ENCODE measurements around the gene CHTF18. TPM values are rescaled to one million over a fixed set of nuclear protein-coding genes. Genes with fewer than 3 reads are reported as not detected.
"Not testable (repeated sequence)": the region's sequence is repeated elsewhere in the genome, so short reads cannot be mapped to it uniquely, and the experiment has no call there.

Gene CHTF18
- total RNA-seq, 1 donor from 2014 or later = 142 TPM

DNA sequence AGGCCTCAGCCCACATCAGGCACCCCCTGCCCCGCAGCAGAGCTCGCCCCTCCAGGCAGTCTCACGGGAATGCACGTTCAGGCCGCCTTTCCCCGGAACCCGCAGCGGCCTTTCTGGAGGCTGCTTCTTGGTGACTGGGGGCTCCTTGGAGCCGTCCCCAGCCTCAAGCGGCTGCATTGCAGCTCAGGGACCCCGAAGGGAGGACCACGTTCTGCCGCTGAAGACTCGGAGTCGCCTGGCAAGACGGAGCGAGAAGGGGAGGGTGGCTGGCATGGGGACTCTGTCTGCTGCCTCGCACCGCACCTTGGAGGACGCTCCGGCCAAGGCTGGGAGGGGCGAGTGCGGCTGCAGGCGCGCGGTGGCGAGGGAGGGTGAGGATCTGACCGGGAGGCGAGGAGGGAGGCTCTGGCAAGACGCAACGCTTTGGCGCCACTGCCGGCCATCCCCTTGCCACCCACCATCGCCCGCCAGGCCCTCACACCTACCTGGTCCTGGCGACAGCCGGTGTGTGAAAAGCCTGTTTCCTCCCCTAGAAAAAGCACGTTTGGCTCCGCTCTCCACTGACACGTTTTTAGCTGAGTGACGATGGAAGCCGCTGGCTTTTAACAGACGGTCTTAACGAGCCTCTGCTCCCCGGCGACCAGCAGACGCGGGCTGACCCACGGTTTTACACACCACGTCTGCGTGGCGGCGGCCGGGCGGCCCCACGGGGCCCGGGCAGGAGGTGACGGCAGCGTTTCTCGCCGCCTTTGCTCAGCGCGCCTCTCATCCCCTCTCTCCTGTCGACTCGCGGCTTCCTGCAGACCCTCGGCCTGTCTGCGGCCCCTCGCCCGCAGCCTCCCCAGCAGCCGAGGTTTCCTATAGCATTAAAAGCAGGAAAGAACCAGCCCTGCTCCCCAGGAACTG lies 28.8 kb downstream of the CHTF18 start:
- intact Hi-C loops (cut with micrococcal nuclease) = no loop called here
- Mint-ChIP-seq H3K36me3 (ENCODE audit: low read depth) (no peaks in the 10 kb centered on the region), H3K27ac (no peak overlapping the region), H3K9me3 (no peaks in the 10 kb centered on the region), H3K4me1 (ENCODE audit: low read depth) (no peaks in the 10 kb centered on the region), H3K4me3 (no peak overlapping the region), H3K27me3 (ENCODE audit: insufficient read depth) (peaks cover 15% of the 10 kb centered on the region)
- DNase-seq (ENCODE audit: low spot score) = no peak

DNA sequence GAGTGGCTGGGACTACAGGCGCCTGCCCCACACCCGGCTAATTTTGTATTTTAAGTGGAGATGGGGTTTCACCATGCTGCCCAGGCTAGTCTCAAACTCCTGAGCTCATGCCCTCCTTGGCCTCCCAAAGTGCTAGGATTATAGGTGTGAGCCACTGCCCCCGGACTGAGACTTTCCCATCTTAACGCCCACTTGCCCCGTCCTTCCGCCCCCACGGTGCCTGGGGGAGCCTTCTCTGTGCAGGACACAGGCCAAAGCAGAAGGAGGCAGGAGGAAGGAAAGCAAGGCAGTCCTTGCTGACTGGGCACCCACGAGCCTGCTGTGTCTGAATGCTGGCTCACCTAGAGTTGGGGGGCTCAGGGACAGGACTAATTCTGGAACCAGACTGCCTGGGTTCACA lies 29.7 kb downstream of the CHTF18 start:
- no peaks in the 10 kb centered on the region for H3K4me1 Mint-ChIP-seq (ENCODE audit: low read depth)
- no peak overlapping the region for H3K27ac Mint-ChIP-seq
- H3K9me3 Mint-ChIP-seq = no peaks in the 10 kb centered on the region
- peaks cover 8% of the 10 kb centered on the region for H3K27me3 Mint-ChIP-seq (ENCODE audit: insufficient read depth)
- no peak for DNase-seq (ENCODE audit: low spot score)
- H3K4me3 Mint-ChIP-seq = no peak overlapping the region
- no peaks in the 10 kb centered on the region for H3K36me3 Mint-ChIP-seq (ENCODE audit: low read depth)
- intact Hi-C loops (cut with micrococcal nuclease) = no loop called here

DNA sequence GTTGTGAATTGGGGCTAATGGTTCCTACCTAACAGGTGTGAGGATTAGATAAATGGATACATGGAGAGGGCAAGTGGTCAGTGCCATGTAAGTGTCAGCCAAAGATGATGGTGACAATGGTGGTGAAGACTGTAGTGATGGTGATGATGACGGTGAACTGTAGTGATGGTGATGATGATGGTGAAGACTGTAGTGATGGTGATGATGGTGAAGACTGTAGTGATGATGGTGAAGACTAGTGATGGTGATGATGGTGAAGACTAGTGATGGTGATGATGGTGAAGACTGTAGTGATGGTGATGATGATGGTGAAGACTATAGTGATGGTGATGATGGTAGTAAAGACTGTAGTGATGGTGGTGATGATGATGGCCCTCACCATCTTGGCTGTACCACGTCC lies 30.2 kb downstream of the CHTF18 start:
- H3K27me3 Mint-ChIP-seq (ENCODE audit: insufficient read depth) = peaks cover 8% of the 10 kb centered on the region
- H3K4me3 Mint-ChIP-seq = no peak overlapping the region
- no peaks in the 10 kb centered on the region for H3K36me3 Mint-ChIP-seq (ENCODE audit: low read depth)
- DNase-seq (ENCODE audit: low spot score) = no peak
- H3K27ac Mint-ChIP-seq = no peak overlapping the region
- H3K9me3 Mint-ChIP-seq = no peaks in the 10 kb centered on the region
- intact Hi-C loops (cut with micrococcal nuclease) = no loop called here
- H3K4me1 Mint-ChIP-seq (ENCODE audit: low read depth) = no peaks in the 10 kb centered on the region

DNA sequence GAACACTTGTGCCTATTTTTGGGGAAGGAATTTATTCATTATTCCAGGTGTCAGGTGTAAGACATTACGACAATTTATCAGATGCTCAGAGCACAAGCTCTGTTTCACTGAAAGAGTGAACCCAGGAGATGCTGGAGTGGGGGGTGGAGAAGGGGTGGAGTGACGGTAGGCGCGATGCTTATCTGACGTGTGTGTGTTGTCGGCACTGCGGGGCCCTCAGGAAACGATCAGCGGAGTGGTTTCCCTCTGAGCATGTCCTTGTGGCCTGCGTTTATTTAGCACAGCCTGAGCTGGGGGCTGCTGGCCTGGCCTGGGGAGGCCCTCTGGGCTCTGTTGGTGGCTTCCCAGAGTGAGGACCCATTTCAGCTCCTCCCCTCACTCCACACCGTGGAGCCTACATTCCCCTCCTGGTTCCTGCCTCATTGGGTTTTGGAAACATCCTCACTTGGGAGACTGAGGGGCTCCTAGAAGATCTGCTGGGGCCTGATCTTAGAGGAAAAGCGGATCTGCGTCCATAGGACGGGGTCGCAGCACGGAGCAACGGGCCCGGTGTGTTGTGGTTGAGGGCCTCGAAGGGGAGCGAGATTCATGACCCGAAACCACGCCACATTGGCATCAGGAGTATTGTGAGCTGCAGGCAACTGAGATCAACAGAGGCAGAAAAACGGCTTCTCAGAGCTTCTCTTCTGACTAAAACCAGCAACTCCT lies 31.1 kb downstream of the CHTF18 start:
- Mint-ChIP-seq H3K27me3 (ENCODE audit: insufficient read depth) (peaks cover 3% of the 10 kb centered on the region), H3K36me3 (ENCODE audit: low read depth) (no peaks in the 10 kb centered on the region), H3K9me3 (no peaks in the 10 kb centered on the region), H3K27ac (no peak overlapping the region), H3K4me1 (ENCODE audit: low read depth) (no peaks in the 10 kb centered on the region), H3K4me3 (no peak overlapping the region)
- intact Hi-C loops (cut with micrococcal nuclease) = no loop called here
- no peak for DNase-seq (ENCODE audit: low spot score)

DNA sequence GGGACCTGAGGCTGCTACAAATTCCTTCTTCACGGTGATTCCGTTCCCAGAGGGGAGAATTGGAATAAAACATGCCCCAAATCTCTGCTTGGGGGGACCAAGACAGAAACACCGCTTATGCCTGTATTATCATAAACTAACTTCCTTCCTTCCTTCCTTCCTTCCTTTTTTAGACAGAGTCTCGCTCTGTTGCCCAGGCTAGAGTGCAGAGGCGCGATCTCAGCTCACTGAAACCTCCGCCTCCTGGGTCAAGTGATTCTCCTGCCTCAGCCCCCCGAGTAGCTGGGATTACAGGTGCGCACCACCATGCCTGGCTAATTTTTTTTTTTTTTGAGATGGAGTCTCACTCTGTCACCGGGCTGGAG lies 31.6 kb downstream of the CHTF18 start:
- intact Hi-C loops (cut with micrococcal nuclease); H3K9me3 Mint-ChIP-seq: not testable (repeated sequence)

DNA sequence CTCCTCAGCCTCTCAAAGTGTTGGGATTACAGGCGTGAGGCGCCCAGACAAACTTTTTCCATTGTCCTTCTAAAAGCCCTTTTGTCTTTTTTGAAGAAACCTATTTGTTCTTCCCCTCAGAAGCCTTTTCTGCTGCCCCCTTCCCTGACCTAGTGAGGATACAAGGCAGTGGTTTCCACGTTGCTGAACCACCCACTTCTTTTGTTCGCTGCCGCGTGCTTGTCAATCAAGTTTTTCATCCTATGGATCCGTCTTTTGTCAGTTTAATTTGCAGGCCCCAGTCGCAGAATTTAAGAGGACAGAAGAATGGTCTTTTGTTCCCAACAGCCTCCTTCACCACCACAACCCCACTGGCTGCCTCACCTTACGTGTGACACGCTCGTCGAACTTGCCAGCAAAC lies 32.3 kb downstream of the CHTF18 start:
- H3K4me3 Mint-ChIP-seq = no peak overlapping the region
- no peaks in the 10 kb centered on the region for H3K9me3 Mint-ChIP-seq
- peaks cover 3% of the 10 kb centered on the region for H3K27me3 Mint-ChIP-seq (ENCODE audit: insufficient read depth)
- intact Hi-C loops (cut with micrococcal nuclease) = no loop called here
- H3K4me1 Mint-ChIP-seq (ENCODE audit: low read depth) = no peaks in the 10 kb centered on the region
- no peak overlapping the region for H3K27ac Mint-ChIP-seq
- H3K36me3 Mint-ChIP-seq (ENCODE audit: low read depth) = no peaks in the 10 kb centered on the region
- DNase-seq (ENCODE audit: low spot score) = no peak

More for the DNA sequence above, 31.6 kb downstream of the CHTF18 start:
- not testable (repeated sequence) for H3K27me3 Mint-ChIP-seq (ENCODE audit: insufficient read depth); H3K36me3 Mint-ChIP-seq (ENCODE audit: low read depth); H3K27ac Mint-ChIP-seq; H3K4me3 Mint-ChIP-seq; DNase-seq (ENCODE audit: low spot score); H3K4me1 Mint-ChIP-seq (ENCODE audit: low read depth)

DNA sequence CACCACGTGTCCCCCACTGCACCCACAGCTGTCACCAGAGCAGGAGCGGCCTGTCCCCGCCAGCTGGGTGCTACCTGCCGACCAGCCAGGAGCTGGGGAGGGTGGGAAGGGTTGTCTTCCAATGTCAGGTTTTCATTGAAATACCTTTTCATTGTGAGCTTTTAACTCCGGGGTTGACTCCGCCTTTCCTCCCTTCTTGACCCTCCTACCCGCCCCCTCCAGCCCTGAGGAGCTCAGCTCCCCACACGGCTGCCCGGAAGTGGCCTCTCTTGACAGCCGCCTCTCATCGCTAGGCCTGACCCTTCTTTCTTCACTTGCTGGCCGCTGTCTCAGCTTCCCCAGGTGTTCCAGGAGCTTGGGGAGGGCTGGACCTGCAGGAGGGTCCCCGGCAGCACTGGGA lies 33.3 kb downstream of the CHTF18 start:
- H3K36me3 Mint-ChIP-seq (ENCODE audit: low read depth) = no peaks in the 10 kb centered on the region
- no peak overlapping the region for H3K27ac Mint-ChIP-seq
- intact Hi-C loops (cut with micrococcal nuclease) = no loop called here

DNA sequence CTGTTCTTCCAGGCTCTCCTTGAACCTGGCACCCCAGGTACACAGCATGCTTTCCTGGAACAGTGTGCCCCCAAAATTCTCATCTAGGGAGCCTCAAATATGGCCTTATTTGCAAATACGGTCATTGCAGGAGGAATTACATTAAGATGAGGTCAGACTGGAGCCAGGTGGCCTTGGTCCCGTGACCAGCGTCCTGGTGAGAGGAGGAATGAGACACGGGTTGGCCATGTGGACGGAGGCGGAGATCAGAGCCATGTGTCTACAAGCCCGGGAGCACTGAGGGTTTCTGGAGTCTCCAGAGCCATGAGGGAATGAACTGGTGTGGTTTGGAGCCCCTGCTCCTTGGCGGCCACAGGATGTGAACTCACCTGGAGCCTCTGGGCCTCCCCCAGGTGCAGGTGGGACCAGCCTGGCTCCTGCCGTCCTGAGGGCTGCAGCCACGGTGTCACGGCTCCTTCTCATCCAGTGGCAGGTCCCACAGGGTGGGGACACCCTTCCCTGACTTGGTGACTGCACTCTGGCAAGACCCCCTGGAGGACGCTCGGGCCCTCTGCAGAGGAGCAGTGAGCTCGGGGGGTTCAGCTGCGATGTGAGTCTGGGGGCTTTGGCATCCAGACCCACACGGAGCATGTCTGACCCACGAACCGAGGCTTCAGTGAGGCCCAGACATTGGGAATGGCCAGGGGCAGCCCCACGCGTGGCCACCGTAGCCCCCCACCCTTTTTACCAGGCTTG lies 33.9 kb downstream of the CHTF18 start:
- Mint-ChIP-seq H3K27me3 (ENCODE audit: insufficient read depth) (peaks cover 3% of the 10 kb centered on the region), H3K27ac (no peak overlapping the region), H3K4me3 (no peak overlapping the region), H3K9me3 (no peaks in the 10 kb centered on the region), H3K36me3 (ENCODE audit: low read depth) (no peaks in the 10 kb centered on the region), H3K4me1 (ENCODE audit: low read depth) (no peaks in the 10 kb centered on the region)
- no peak for DNase-seq (ENCODE audit: low spot score)
- intact Hi-C loops (cut with micrococcal nuclease) = no loop called here

More for the DNA sequence above, 33.3 kb downstream of the CHTF18 start:
- Mint-ChIP-seq H3K9me3 (no peaks in the 10 kb centered on the region), H3K27me3 (ENCODE audit: insufficient read depth) (peaks cover 3% of the 10 kb centered on the region), H3K4me3 (no peak overlapping the region), H3K4me1 (ENCODE audit: low read depth) (no peaks in the 10 kb centered on the region)
- no peak for DNase-seq (ENCODE audit: low spot score)

DNA sequence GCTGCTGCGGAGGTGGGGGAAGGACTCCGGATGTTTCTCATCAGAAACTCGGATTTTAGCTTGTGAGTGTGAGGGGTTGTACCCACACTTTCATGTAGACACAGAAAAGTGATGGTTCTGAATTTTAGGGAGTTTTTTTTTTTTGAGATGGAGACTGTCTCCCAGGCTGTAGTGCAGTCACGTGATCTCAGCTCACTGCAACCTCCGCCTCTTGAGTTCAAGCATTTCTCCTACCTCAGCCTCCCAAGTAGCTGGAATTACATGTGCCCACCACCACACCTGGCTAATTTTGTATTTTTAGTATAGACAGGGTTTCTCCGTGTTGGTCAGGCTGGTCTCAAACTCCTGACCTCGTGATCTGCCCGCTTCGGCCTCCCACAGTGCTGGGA lies 34.5 kb downstream of the CHTF18 start:
- peaks cover 3% of the 10 kb centered on the region for H3K27me3 Mint-ChIP-seq (ENCODE audit: insufficient read depth)
- H3K4me3 Mint-ChIP-seq = no peak overlapping the region
- intact Hi-C loops (cut with micrococcal nuclease) = no loop called here
- no peaks in the 10 kb centered on the region for H3K9me3 Mint-ChIP-seq
- H3K36me3 Mint-ChIP-seq (ENCODE audit: low read depth) = no peaks in the 10 kb centered on the region
- DNase-seq (ENCODE audit: low spot score) = no peak
- no peak overlapping the region for H3K27ac Mint-ChIP-seq
- H3K4me1 Mint-ChIP-seq (ENCODE audit: low read depth) = no peaks in the 10 kb centered on the region

DNA sequence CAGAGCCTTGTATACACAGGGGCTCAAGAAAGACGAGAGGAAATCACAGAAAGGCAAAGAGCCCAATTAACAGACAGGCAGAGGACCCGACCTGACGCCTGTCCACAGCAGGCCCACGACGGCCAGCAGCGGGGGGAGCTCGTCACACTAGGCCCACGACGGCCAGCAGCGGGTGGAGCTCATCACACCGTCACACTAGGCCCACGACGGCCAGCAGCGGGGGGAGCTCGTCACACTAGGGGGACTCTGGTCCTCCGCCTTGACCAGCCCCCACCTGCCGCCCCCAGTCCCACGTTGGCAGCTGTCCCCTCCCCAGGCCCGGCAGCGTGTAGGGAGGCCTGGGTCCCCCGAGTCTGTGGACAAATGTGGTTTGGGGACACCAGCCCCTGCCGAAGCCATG lies 35.8 kb downstream of the CHTF18 start:
- H3K27me3 Mint-ChIP-seq (ENCODE audit: insufficient read depth) = peaks cover 3% of the 10 kb centered on the region
- H3K4me1 Mint-ChIP-seq (ENCODE audit: low read depth) = no peaks in the 10 kb centered on the region
- no peaks in the 10 kb centered on the region for H3K36me3 Mint-ChIP-seq (ENCODE audit: low read depth)
- H3K9me3 Mint-ChIP-seq = no peaks in the 10 kb centered on the region
- intact Hi-C loops (cut with micrococcal nuclease) = no loop called here
- no peak for DNase-seq (ENCODE audit: low spot score)
- H3K27ac Mint-ChIP-seq = no peak overlapping the region
- H3K4me3 Mint-ChIP-seq = no peak overlapping the region

DNA sequence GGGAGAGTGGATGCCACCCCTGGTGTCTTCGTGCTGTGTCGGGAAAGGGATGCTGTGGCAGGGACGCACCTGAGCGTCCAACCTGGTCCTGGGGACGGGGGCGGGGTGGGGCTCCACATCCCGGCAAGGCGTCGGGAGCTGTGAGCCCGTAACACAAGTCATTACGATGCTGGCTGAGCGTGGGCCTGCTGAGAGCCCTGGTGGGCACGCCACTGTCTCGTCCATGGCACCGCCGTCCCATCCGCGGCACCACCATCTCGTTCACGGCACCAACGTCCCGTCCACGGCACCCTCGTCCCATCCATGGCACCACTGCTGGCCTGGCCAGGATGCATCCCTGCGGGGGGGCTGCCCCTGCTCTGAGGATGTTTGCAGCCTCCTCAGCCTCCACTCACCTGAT lies 36.2 kb downstream of the CHTF18 start:
- Mint-ChIP-seq H3K9me3 (no peaks in the 10 kb centered on the region), H3K36me3 (ENCODE audit: low read depth) (no peaks in the 10 kb centered on the region), H3K27me3 (ENCODE audit: insufficient read depth) (peaks cover 3% of the 10 kb centered on the region), H3K4me1 (ENCODE audit: low read depth) (no peaks in the 10 kb centered on the region), H3K27ac (no peak overlapping the region), H3K4me3 (no peak overlapping the region)
- no peak for DNase-seq (ENCODE audit: low spot score)
- intact Hi-C loops (cut with micrococcal nuclease) = no loop called here

DNA sequence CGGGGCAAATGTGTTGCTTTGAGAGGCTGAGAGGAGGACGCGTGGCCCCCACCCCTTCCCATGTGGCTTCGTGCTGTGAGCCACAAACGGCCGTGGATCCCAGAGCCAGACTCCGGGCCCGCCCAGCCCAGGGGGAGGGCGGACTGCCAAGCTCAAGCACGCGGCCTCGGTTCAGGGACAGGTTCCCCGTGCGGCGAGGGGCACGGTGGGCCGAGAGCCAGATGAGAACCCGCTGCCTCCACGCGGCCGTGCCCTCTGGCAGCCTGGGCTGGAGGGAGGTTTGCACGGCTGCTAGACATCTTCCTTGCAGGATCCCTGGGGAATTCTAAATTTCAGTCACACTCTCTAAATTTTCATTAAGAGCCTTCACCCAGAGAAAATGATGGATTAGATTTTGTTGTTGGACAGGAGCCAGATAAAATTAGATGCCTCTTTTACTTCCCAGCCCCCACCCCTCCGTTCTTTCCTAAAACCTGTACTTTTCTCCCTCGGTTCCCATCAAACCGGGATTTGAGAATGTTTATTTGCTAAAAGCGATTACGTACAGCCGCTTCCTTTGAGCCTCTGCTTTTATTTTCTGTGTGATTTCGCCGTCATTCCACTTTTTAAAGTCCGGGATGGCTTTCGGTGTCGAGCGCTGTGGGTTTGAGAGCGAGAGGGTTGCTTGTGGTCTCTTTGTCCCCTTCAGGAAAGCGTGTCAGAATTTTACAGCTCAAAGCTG lies 37.1 kb downstream of the CHTF18 start:
- Mint-ChIP-seq H3K27me3 (ENCODE audit: insufficient read depth) (no peaks in the 10 kb centered on the region), H3K4me3 (no peak overlapping the region), H3K36me3 (ENCODE audit: low read depth) (no peaks in the 10 kb centered on the region), H3K27ac (no peak overlapping the region), H3K9me3 (no peaks in the 10 kb centered on the region), H3K4me1 (ENCODE audit: low read depth) (no peaks in the 10 kb centered on the region)
- no peak for DNase-seq (ENCODE audit: low spot score)
- intact Hi-C loops (cut with micrococcal nuclease) = no loop called here
